IPS-20b (cell line): ENCODE results near the gene UNC93B1.
A peak's percentile ranks its signal among the peaks of the same experiment; 100 is the strongest.
"Not testable (repeated sequence)": the region's sequence is repeated elsewhere in the genome, so short reads cannot be mapped to it uniquely, and the experiment has no call there.

ENCODE experiments used
- H3K27ac ChIP-seq: one replicate; pipeline ENCODE4 v1.5.1; 2013; ENCODE audit warnings: low read length
- H3K27me3 ChIP-seq: 2 replicates; pipeline ENCODE4 v1.6.1; 2013; ENCODE audit warnings: mild to moderate bottlenecking, low read length, inconsistent platforms; ENCODE audit not compliant: insufficient read depth
- H3K36me3 ChIP-seq: 2 replicates; pipeline ENCODE4 v1.6.1; 2013; ENCODE audit warnings: low read depth, mild to moderate bottlenecking, inconsistent platforms, low read length, moderate library complexity; ENCODE audit not compliant: insufficient read depth
- H3K4me1 ChIP-seq: 2 replicates; pipeline ENCODE4 v1.6.1; 2013; ENCODE audit warnings: mild to moderate bottlenecking, control low read depth, inconsistent platforms, low read length, moderate library complexity; ENCODE audit not compliant: insufficient read depth
- H3K4me3 ChIP-seq: 2 replicates; pipeline ENCODE4 v1.5.1; 2013; ENCODE audit warnings: mild to moderate bottlenecking, low read length, inconsistent platforms
- H3K9ac ChIP-seq: 2 replicates; pipeline ENCODE4 v1.6.1; 2013; ENCODE audit warnings: low read depth, mild to moderate bottlenecking, inconsistent platforms, low read length, moderate library complexity
- H3K9me3 ChIP-seq: 2 replicates; pipeline ENCODE4 v1.6.1; 2013; ENCODE audit warnings: mild to moderate bottlenecking, low read depth, low read length, inconsistent platforms; ENCODE audit not compliant: insufficient read depth

The UNC93B1 gene

DNA sequence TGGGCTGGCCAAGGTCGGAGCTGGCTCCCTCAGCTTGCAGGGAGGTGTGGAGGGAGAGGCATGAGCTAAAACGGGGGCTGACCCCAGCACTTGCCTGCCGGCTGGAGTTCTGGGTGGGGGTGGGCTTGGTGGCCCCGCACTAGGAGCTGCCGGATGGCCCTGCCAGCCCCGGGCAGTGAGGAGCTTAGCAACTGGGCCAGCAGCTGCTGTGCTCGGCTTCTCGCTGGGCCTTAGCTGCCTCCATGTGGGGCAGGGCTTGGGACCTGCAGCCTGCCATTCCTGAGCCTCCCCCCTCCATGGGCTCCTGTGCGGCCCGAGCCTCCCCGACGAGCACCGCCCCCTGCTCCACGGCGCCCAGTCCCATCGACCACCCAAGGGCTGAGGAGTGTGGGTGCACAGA lies 40.7 kb downstream of the UNC93B1 start:
- H3K4me3 ChIP-seq, H3K27me3 ChIP-seq, H3K9ac ChIP-seq, H3K36me3 ChIP-seq, H3K4me1 ChIP-seq, H3K9me3 ChIP-seq, H3K27ac ChIP-seq: not testable (repeated sequence)

GRCh38 chr11:67956236-67956635 lies 47.7 kb downstream of the UNC93B1 start:
- H3K36me3 ChIP-seq, H3K4me3 ChIP-seq, H3K9ac ChIP-seq, H3K9me3 ChIP-seq, H3K4me1 ChIP-seq, H3K27ac ChIP-seq: not testable (repeated sequence)
- H3K27me3 ChIP-seq, result peaks cover 26% of the 10 kb centered on the region

DNA sequence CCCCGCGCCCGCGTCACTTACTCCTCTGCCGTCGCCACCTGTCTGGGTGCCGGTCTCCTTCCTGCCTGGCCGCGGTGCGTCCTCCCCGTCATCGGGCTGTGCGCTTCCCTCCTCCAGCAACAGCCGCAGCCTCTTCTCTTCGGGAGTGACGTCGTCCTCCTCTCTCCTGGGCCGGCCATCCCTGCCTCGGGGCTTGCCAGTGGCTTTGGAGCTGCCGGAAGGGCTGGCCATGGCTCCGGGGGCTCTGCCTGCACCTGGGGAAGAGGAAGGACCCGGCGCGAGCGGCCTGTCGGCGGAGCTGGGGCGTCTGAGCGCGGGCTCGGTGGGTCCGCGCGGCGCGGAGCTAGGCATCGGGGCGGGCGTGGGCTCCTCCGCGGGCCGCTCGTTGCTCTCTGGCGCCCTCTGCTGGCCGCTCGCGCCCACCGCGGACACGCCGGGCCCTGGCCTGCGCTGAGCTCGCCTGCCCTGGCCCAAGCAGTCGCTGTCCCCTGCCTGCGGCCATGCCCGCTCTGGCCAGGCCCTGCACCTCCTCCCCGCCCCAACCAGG lies 48.4 kb downstream of the UNC93B1 start:
- peaks cover 26% of the 10 kb centered on the region for H3K27me3 ChIP-seq
- H3K36me3 ChIP-seq, H3K9ac ChIP-seq, H3K9me3 ChIP-seq, H3K27ac ChIP-seq, H3K4me1 ChIP-seq: not testable (repeated sequence)
- peak overlapping the region; percentile 64 for H3K4me3 ChIP-seq

- H3K9me3 ChIP-seq, H3K9ac ChIP-seq, H3K36me3 ChIP-seq, H3K27ac ChIP-seq, H3K4me1 ChIP-seq: not testable (repeated sequence)
- Histone ChIP-seq H3K27me3 (peaks cover 26% of the 10 kb centered on the region), H3K4me3 (peak overlapping the region; percentile 64; the same call in 1 of the 2 replicates)
Measured at GRCh38 chr11:67954971-67955370, 48.9 kb downstream of the UNC93B1 start.

DNA sequence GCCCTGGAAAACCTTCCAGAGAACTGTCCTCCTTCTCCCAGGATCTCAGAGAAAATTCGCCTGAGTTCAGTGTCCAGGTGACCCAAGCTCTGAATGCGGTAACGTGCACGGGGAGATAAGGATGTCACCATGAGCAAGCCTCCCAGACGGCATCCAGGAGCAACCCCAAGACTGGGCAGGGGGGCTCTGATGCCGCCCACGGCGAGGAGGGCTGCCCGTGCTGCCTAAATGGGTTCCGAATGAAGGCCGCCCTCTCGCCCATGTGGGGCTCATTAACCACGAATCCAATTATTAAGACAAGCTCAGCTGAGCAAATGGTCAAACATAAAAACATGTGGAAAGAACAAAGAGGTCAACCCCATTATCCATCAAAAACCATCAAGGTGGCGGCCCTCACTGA lies 49.6 kb downstream of the UNC93B1 start:
- not testable (repeated sequence) for H3K9ac ChIP-seq, H3K27ac ChIP-seq, H3K4me1 ChIP-seq, H3K4me3 ChIP-seq, H3K9me3 ChIP-seq, H3K36me3 ChIP-seq
- H3K27me3 ChIP-seq, result peaks cover 26% of the 10 kb centered on the region

DNA sequence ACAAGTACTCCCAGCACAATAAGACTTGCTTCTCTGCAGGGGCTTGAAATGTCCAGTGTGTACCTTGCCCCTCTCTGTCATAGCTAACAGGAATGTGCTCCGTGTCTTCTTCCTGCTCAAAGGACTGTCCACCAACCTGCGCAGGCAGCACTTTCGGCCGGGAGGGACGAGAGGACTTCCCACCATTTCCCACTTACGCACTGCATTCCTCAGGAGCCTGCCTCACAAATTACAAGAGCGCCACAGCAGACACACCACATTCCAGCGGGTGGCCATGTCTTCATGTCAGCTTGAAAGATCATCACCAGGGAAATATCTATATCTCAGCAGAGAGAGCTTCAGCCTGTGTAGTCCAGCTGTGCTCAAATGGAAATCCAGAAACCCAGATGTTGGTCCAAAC lies 53.2 kb downstream of the UNC93B1 start:
- H3K9me3 ChIP-seq, H3K4me3 ChIP-seq, H3K36me3 ChIP-seq, H3K27ac ChIP-seq, H3K9ac ChIP-seq, H3K4me1 ChIP-seq: not testable (repeated sequence)
- H3K27me3 ChIP-seq, result peaks cover 20% of the 10 kb centered on the region

GRCh38 chr11:67947785-67948184 lies 56.1 kb downstream of the UNC93B1 start:
- not testable (repeated sequence) for H3K9me3 ChIP-seq, H3K4me1 ChIP-seq, H3K4me3 ChIP-seq, H3K36me3 ChIP-seq, H3K27ac ChIP-seq, H3K27me3 ChIP-seq, H3K9ac ChIP-seq

GRCh38 chr11:67946403-67946802 lies 57.5 kb downstream of the UNC93B1 start:
- H3K9ac ChIP-seq, H3K36me3 ChIP-seq, H3K27me3 ChIP-seq: not testable (repeated sequence)

DNA sequence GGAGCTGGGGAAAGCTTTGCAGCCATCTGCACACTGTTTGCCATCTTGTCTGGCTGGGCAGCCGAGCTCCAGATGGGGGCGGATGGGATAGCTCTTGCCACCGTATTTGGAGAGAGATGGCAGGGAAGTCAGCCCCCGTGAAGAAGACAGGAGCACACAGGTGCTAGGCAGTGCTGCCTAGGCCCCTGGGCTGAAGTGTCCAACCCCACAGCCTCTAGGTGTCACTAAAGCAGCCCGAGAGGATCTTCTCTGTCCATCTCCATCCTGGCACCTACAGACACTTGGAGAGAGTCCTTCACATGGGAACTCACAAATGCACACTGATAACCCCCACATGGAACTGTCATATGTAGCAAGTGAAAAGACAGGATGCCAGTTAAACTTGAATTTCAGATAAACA lies 60.5 kb downstream of the UNC93B1 start:
- H3K4me3 ChIP-seq, H3K27ac ChIP-seq, H3K9me3 ChIP-seq, H3K4me1 ChIP-seq, H3K27me3 ChIP-seq, H3K36me3 ChIP-seq: not testable (repeated sequence)
- H3K9ac ChIP-seq, result peak overlapping the region; percentile 21; the same call in 1 of the 2 replicates

More at GRCh38 chr11:67946403-67946802, 57.5 kb downstream of the UNC93B1 start:
- not testable (repeated sequence) for H3K4me3 ChIP-seq, H3K9me3 ChIP-seq, H3K4me1 ChIP-seq, H3K27ac ChIP-seq
